Activated naive CD4-positive, alpha-beta T cell treated with anti-CD3 and anti-CD28 coated beads for 36 hours (primary cell): ENCODE measurements around the gene C2CD4D. TPM values are rescaled to one million over a fixed set of nuclear protein-coding genes. Genes with fewer than 3 reads are reported as not detected.

ENCODE experiments used
- CTCF ChIA-PET: fragments of 350-600 bp; sonication (Branson Sonifier 250); formaldehyde crosslinking; loops from one replicate; lab custom pipeline; 2021; ENCODE audit warnings: antibody characterized with exemption; lab: Charles Lee
- DNase-seq: peaks from one replicate; pipeline ENCODE4 v3.0.0-alpha.2; 2020
- H3K27ac Mint-ChIP-seq: one replicate; pipeline ENCODE4 v1.8.0; 2021; ENCODE audit warnings: mild to moderate bottlenecking, mixed read lengths
- H3K27me3 Mint-ChIP-seq: one replicate; pipeline ENCODE4 v1.8.0; 2021; ENCODE audit warnings: low read depth, mixed read lengths
- H3K36me3 Mint-ChIP-seq: one replicate; pipeline ENCODE4 v1.8.0; 2021; ENCODE audit warnings: low read depth, mixed read lengths
- H3K4me1 Mint-ChIP-seq: one replicate; pipeline ENCODE4 v1.8.0; 2021; ENCODE audit warnings: low read depth, mixed read lengths
- H3K4me3 Mint-ChIP-seq: one replicate; pipeline ENCODE4 v1.8.0; 2021; ENCODE audit warnings: mild to moderate bottlenecking, moderate library complexity, mixed read lengths
- H3K9me3 Mint-ChIP-seq: one replicate; pipeline ENCODE4 v1.8.0; 2021; ENCODE audit warnings: mixed read lengths
- intact Hi-C: fragments of 100-400 bp; cut with micrococcal nuclease; formaldehyde crosslinking; loops from one replicate; pipeline ENCODE4 v1.15.1; 2023
- total RNA-seq, 2 experiments: library from RNA; stranded (reverse); gene quantifications; one replicate each; pipeline ENCODE4 v1.2.3, GENCODE V29; 2021

Gene C2CD4D
- total RNA-seq, 2 experiments from 2014 or later: 2.3 to 2.7 TPM

GRCh38 chr1:151819227-151819835 lies 20.3 kb downstream of the C2CD4D start:
- peak overlapping the region; percentile 78 for H3K27ac Mint-ChIP-seq
- intact Hi-C loops: no loop called here
- no peak overlapping the region for H3K4me3 Mint-ChIP-seq
- peaks cover 43% of the 10 kb centered on the region for H3K4me1 Mint-ChIP-seq
- no peaks in the 10 kb centered on the region for H3K9me3 Mint-ChIP-seq
- DNase-seq: no peak
- CTCF ChIA-PET: interaction anchor here (2.1 kb wide), 1 partner anchor 17 kb away, joined by 14 read pairs; no protein-coding TSS in a partner anchor
- no peaks in the 10 kb centered on the region for H3K36me3 Mint-ChIP-seq
- H3K27me3 Mint-ChIP-seq: no peaks in the 10 kb centered on the region

GRCh38 chr1:151817353-151817730 lies 22.3 kb downstream of the C2CD4D start:
- Mint-ChIP-seq H3K36me3 (no peaks in the 10 kb centered on the region), H3K4me1 (peaks cover 38% of the 10 kb centered on the region), H3K4me3 (no peak overlapping the region), H3K27me3 (no peaks in the 10 kb centered on the region), H3K9me3 (no peaks in the 10 kb centered on the region), H3K27ac (no peak overlapping the region)
- CTCF ChIA-PET: no interaction called here
- intact Hi-C loops: no loop called here
- no peak for DNase-seq

GRCh38 chr1:151816548-151817352 lies 22.9 kb downstream of the C2CD4D start:
- H3K27ac Mint-ChIP-seq: no peak overlapping the region
- intact Hi-C loops: no loop called here
- no peaks in the 10 kb centered on the region for H3K36me3 Mint-ChIP-seq
- H3K27me3 Mint-ChIP-seq: no peaks in the 10 kb centered on the region
- no peaks in the 10 kb centered on the region for H3K9me3 Mint-ChIP-seq
- H3K4me3 Mint-ChIP-seq: no peak overlapping the region
- peaks cover 33% of the 10 kb centered on the region for H3K4me1 Mint-ChIP-seq
- no peak for DNase-seq
- CTCF ChIA-PET: interaction anchor here (1.2 kb wide), 1 partner anchor 20 kb away, joined by 4 read pairs; no protein-coding TSS in a partner anchor

- CTCF ChIA-PET: interaction anchor here (1.2 kb wide), 1 partner anchor 21 kb away, joined by 4 read pairs; no protein-coding TSS in a partner anchor
- intact Hi-C loops: no loop called here
- H3K27ac Mint-ChIP-seq: no peak overlapping the region
Observed at GRCh38 chr1:151815716-151816327, 23.8 kb downstream of the C2CD4D start.

GRCh38 chr1:151814971-151815545 lies 24.6 kb downstream of the C2CD4D start:
- Mint-ChIP-seq H3K27me3 (no peaks in the 10 kb centered on the region), H3K36me3 (no peaks in the 10 kb centered on the region), H3K4me1 (peaks cover 16% of the 10 kb centered on the region), H3K9me3 (no peaks in the 10 kb centered on the region), H3K4me3 (no peak overlapping the region), H3K27ac (no peak overlapping the region)
- intact Hi-C loops: no loop called here
- DNase-seq: no peak
- CTCF ChIA-PET: interaction anchor here (1.0 kb wide), 1 partner anchor 14 kb away, joined by 3 read pairs; no protein-coding TSS in a partner anchor

More at GRCh38 chr1:151815716-151816327, 23.8 kb downstream of the C2CD4D start:
- Mint-ChIP-seq H3K27me3 (no peaks in the 10 kb centered on the region), H3K9me3 (no peaks in the 10 kb centered on the region), H3K4me3 (no peak overlapping the region), H3K36me3 (no peaks in the 10 kb centered on the region), H3K4me1 (peaks cover 24% of the 10 kb centered on the region)
- DNase-seq: peak; percentile 23

- H3K9me3 Mint-ChIP-seq: no peaks in the 10 kb centered on the region
- H3K27ac Mint-ChIP-seq: no peak overlapping the region
- peaks cover 10% of the 10 kb centered on the region for H3K4me1 Mint-ChIP-seq
- H3K4me3 Mint-ChIP-seq: no peak overlapping the region
- intact Hi-C loops: no loop called here
- no peaks in the 10 kb centered on the region for H3K36me3 Mint-ChIP-seq
- no peak for DNase-seq
- no peaks in the 10 kb centered on the region for H3K27me3 Mint-ChIP-seq
- CTCF ChIA-PET: interaction anchor here (1.0 kb wide), 1 partner anchor 15 kb away, joined by 3 read pairs; no protein-coding TSS in a partner anchor
Observed at GRCh38 chr1:151814426-151814825, 25.2 kb downstream of the C2CD4D start.

GRCh38 chr1:151813271-151813977 lies 26.2 kb downstream of the C2CD4D start:
- Mint-ChIP-seq H3K27me3 (no peaks in the 10 kb centered on the region), H3K9me3 (no peaks in the 10 kb centered on the region), H3K4me1 (peaks cover 10% of the 10 kb centered on the region), H3K4me3 (no peak overlapping the region), H3K36me3 (no peaks in the 10 kb centered on the region), H3K27ac (no peak overlapping the region)
- intact Hi-C loops: no loop called here
- CTCF ChIA-PET: interaction anchor here (0.5 kb wide), 1 partner anchor 203 kb away, joined by 5 read pairs; no protein-coding TSS in a partner anchor
- no peak for DNase-seq

GRCh38 chr1:151811181-151811580 lies 28.4 kb downstream of the C2CD4D start:
- no peaks in the 10 kb centered on the region for H3K36me3 Mint-ChIP-seq
- H3K4me1 Mint-ChIP-seq: peaks cover 8% of the 10 kb centered on the region
- intact Hi-C loops: no loop called here
- DNase-seq: no peak
- CTCF ChIA-PET: interaction anchor here (0.5 kb wide), 1 partner anchor 372 kb away, joined by 3 read pairs; no protein-coding TSS in a partner anchor
- no peak overlapping the region for H3K27ac Mint-ChIP-seq
- H3K4me3 Mint-ChIP-seq: no peak overlapping the region
- H3K27me3 Mint-ChIP-seq: no peaks in the 10 kb centered on the region
- H3K9me3 Mint-ChIP-seq: no peaks in the 10 kb centered on the region

GRCh38 chr1:151809985-151810556 lies 29.5 kb downstream of the C2CD4D start:
- no peak for DNase-seq
- no peaks in the 10 kb centered on the region for H3K4me1 Mint-ChIP-seq
- CTCF ChIA-PET: interaction anchor here (0.7 kb wide), 1 partner anchor 169 kb away, joined by 3 read pairs; no protein-coding TSS in a partner anchor
- H3K27me3 Mint-ChIP-seq: no peaks in the 10 kb centered on the region
- no peak overlapping the region for H3K27ac Mint-ChIP-seq
- H3K9me3 Mint-ChIP-seq: no peaks in the 10 kb centered on the region
- intact Hi-C loops: no loop called here
- H3K36me3 Mint-ChIP-seq: no peaks in the 10 kb centered on the region
- H3K4me3 Mint-ChIP-seq: no peak overlapping the region

GRCh38 chr1:151809290-151809984 lies 30.2 kb downstream of the C2CD4D start:
- CTCF ChIA-PET: interaction anchor here (0.7 kb wide), 1 partner anchor 169 kb away, joined by 3 read pairs; no protein-coding TSS in a partner anchor
- Mint-ChIP-seq H3K9me3 (no peaks in the 10 kb centered on the region), H3K36me3 (no peaks in the 10 kb centered on the region), H3K27ac (no peak overlapping the region), H3K4me3 (no peak overlapping the region), H3K4me1 (no peaks in the 10 kb centered on the region), H3K27me3 (no peaks in the 10 kb centered on the region)
- no peak for DNase-seq
- intact Hi-C loops: no loop called here

GRCh38 chr1:151807766-151808165 lies 31.9 kb downstream of the C2CD4D start:
- Mint-ChIP-seq H3K27ac (no peak overlapping the region), H3K4me1 (no peaks in the 10 kb centered on the region), H3K27me3 (peaks cover 2% of the 10 kb centered on the region), H3K36me3 (no peaks in the 10 kb centered on the region), H3K9me3 (no peaks in the 10 kb centered on the region), H3K4me3 (no peak overlapping the region)
- CTCF ChIA-PET: no interaction called here
- intact Hi-C loops: no loop called here
- no peak for DNase-seq
